K562 (cell line): ENCODE results near the gene EMC8. TPM values are rescaled to one million over a fixed set of nuclear protein-coding genes. Genes with fewer than 3 reads are reported as not detected.
A peak's percentile ranks its signal among the peaks of the same experiment; 100 is the strongest.

Source experiments
- ATAC-seq: fragments of 200-7000 bp; cut with Tn5 transposase; 3 replicates; pipeline ENCODE4 v1.9.1; 2020; ENCODE audit warnings: moderate library complexity
- BruUV-seq: library from RNA; stranded (reverse); fragments of 400-500 nt; replicated peaks from 2 replicates; lab custom pipeline; 2021; lab: Mats Ljungman, UMichigan
- CTCF ChIA-PET: fragments of 300-600 bp; formaldehyde crosslinking; extraction: SDS; loops from one replicate; lab custom pipeline; 2021; ENCODE audit warnings: low intra/inter-chr PET ratio; lab: Yijun Ruan, JAX
- POLR2A ChIA-PET: fragments of 300-600, 350-650 bp; sonication (Branson Sonifier 250); formaldehyde crosslinking; extraction: SDS; loops from one replicate; lab custom pipeline; 2021; ENCODE audit warnings: antibody characterized with exemption, inconsistent platforms; lab: Yijun Ruan, JAX
- DNase-seq, 4 experiments: peaks; one replicate each; pipeline versions ENCODE4 v3.0.0 to v3.0.0-alpha.2; 2011 to 2018; ENCODE audit warnings: low spot score in 3 of 4, mixed read lengths in 3 of 4; ENCODE audit errors: extremely low read depth in 1 of 4
- FAIRE-seq: peaks from 2 replicates; lab custom pipeline; 2011; peaks lifted over from hg19 to GRCh38; lab: Jason Lieb, UNC
- H2AFZ ChIP-seq: 2 replicates; pipeline ENCODE4 v1.6.0; 2011; ENCODE audit warnings: low read depth, low read length, control low read depth, inconsistent platforms
- H3K27ac ChIP-seq: fragments of 200-600 bp; 3 replicates; pipeline ENCODE4 v1.8.0; 2011; ENCODE audit warnings: low read depth, mild to moderate bottlenecking, control low read depth, inconsistent platforms, low read length, moderate library complexity, mixed read lengths; ENCODE audit errors: extremely low read depth
- H3K27me3 ChIP-seq, 2 experiments: fragments of 300-600 bp in 1 of 2; 2 replicates in 1 of 2; 3 replicates in 1 of 2; pipeline versions ENCODE4 v1.6.0 to v1.8.0; 2011; ENCODE audit warnings: inconsistent platforms in 2 of 2, low read length in 2 of 2, mild to moderate bottlenecking in 1 of 2, mixed read lengths in 1 of 2, moderate library complexity in 1 of 2; ENCODE audit not compliant: control insufficient read depth in 2 of 2, insufficient read depth in 2 of 2
- H3K36me3 ChIP-seq: fragments of 300-600 bp; 3 replicates; pipeline ENCODE4 v1.8.0; 2011; ENCODE audit warnings: mild to moderate bottlenecking, low read length, inconsistent platforms; ENCODE audit not compliant: control insufficient read depth, insufficient read depth
- H3K4me1 ChIP-seq, 2 experiments: fragments of 200-600 bp in 1 of 2; replicated peaks in 1 of 2; 2 replicates in 1 of 2; 3 replicates in 1 of 2; pipeline versions ENCODE4 v1.5.1 to v1.8.0; 2011; ENCODE audit warnings: inconsistent platforms in 2 of 2, low read length in 2 of 2, mild to moderate bottlenecking in 1 of 2, mixed read lengths in 1 of 2, moderate library complexity in 1 of 2; ENCODE audit not compliant: control insufficient read depth in 2 of 2, insufficient read depth in 2 of 2
- H3K4me2 ChIP-seq: 2 replicates; pipeline ENCODE4 v1.6.1; 2011; ENCODE audit warnings: low read length, control low read depth, inconsistent platforms, mixed read lengths; ENCODE audit not compliant: insufficient read depth
- H3K4me3 ChIP-seq: fragments of 200-600 bp; sonication (generic), shearing (Covaris generic); 2 replicates; pipeline ENCODE4 v1.5.1; 2016; ENCODE audit warnings: control low read depth, inconsistent platforms
- H3K79me2 ChIP-seq: fragments of 200-600 bp; 3 replicates; pipeline ENCODE4 v1.8.0; 2011; ENCODE audit warnings: low read length, inconsistent platforms; ENCODE audit not compliant: control insufficient read depth, insufficient read depth
- H3K9ac ChIP-seq, 2 experiments: 2 replicates each; pipeline versions ENCODE4 v1.6.0 to v1.6.1; 2011; ENCODE audit warnings: low read depth in 2 of 2, low read length in 2 of 2, control low read depth in 1 of 2, inconsistent platforms in 1 of 2, mild to moderate bottlenecking in 1 of 2, mixed read lengths in 1 of 2; ENCODE audit not compliant: insufficient read depth in 1 of 2
- H3K9me1 ChIP-seq: one replicate; pipeline ENCODE4 v1.6.0; 2011; ENCODE audit warnings: inconsistent platforms, mild to moderate bottlenecking, low read length, moderate library complexity; ENCODE audit not compliant: control insufficient read depth, insufficient read depth
- H3K9me3 ChIP-seq: replicated peaks from 2 replicates; pipeline ENCODE4 v1.5.1; 2011; ENCODE audit warnings: low read depth, low read length, inconsistent platforms; ENCODE audit not compliant: control insufficient read depth, insufficient read depth
- H4K20me1 ChIP-seq: replicated peaks from 2 replicates; pipeline ENCODE4 v1.6.1; 2011; ENCODE audit warnings: low read length, inconsistent platforms, mixed read lengths; ENCODE audit not compliant: control insufficient read depth, insufficient read depth
- ASH1L ChIP-seq: fragments of 450-650 bp; IDR thresholded peaks from 2 replicates; pipeline ENCODE4 v1.6.1; 2018; ENCODE audit warnings: borderline replicate concordance, mild to moderate bottlenecking, low read depth; ENCODE audit not compliant: partially characterized antibody
- BRD4 ChIP-seq: fragments of 200-600 bp; sonication (generic); IDR thresholded peaks from 2 replicates; pipeline ENCODE4 v1.6.1; 2017; ENCODE audit warnings: inconsistent platforms
- CAMTA2 ChIP-seq: fragments of 250-450 bp; sonication (Bioruptor Pico); conservative IDR thresholded peaks from 2 replicates; pipeline ENCODE4 v1.5.1; 2022
- CBX8 ChIP-seq: fragments of 200-600 bp; sonication (generic); IDR thresholded peaks from 2 replicates; pipeline ENCODE4 v1.6.1; 2012; ENCODE audit warnings: borderline replicate concordance, mixed run types, low read depth, mild to moderate bottlenecking, moderate library complexity, mixed read lengths, low read length, control low read depth, inconsistent platforms; ENCODE audit not compliant: poor library complexity, severe bottlenecking; ENCODE audit errors: extremely low read depth
- GABPA ChIP-seq: fragments of 200-800 bp; sonication (Bioruptor generic); conservative IDR thresholded peaks from 2 replicates; pipeline ENCODE4 v1.6.1; 2016; ENCODE audit warnings: low read depth, missing genetic modification characterization, missing compliant biosample characterization
- JUN ChIP-seq, 2 experiments: sonication (generic) in 1 of 2; formaldehyde crosslinking in 1 of 2; IDR thresholded peaks; 2 replicates each; pipeline versions ENCODE4 v1.6.1 to v1.8.0; 2012 to 2022; ENCODE audit warnings: borderline replicate concordance in 2 of 2, mild to moderate bottlenecking in 2 of 2, improper control_type of control experiment in 1 of 2, low read depth in 1 of 2, low read length in 1 of 2, missing genetic modification reagents in 1 of 2
- NFIC ChIP-seq: fragments of 450-650 bp; IDR thresholded peaks from 2 replicates; pipeline ENCODE4 v1.6.1; 2017; ENCODE audit warnings: mild to moderate bottlenecking, inconsistent platforms
- NR2C2 ChIP-seq, 2 experiments: fragments of 200-800 bp in 1 of 2; sonication (Bioruptor generic) in 1 of 2; sonication (generic) in 1 of 2; formaldehyde crosslinking in 1 of 2; IDR thresholded peaks; 2 replicates each; pipeline versions ENCODE4 v1.6.1 to v1.8.0; 2016 to 2022; ENCODE audit warnings: mild to moderate bottlenecking in 1 of 2, missing compliant biosample characterization in 1 of 2, missing genetic modification characterization in 1 of 2, missing genetic modification reagents in 1 of 2
- SMARCA5 ChIP-seq: fragments of 450-650 bp; IDR thresholded peaks from 2 replicates; pipeline ENCODE4 v1.6.1; 2016
- ZNF589 ChIP-seq: fragments of 200-800 bp; sonication (Bioruptor generic); IDR thresholded peaks from 2 replicates; pipeline ENCODE4 v1.6.1; 2016; ENCODE audit warnings: low read depth, missing genetic modification characterization, missing compliant biosample characterization
- WGBS: fragments of 100-300 bp; shearing (Covaris generic); methylation state at CpG from one replicate; pipeline ENCODE4 v1.1.6; 2016; ENCODE audit warnings: low coverage, mixed read lengths; ENCODE audit not compliant: insufficient coverage; ENCODE audit errors: missing lambda C conversion rate; 5-methylcytosine and 5-hydroxymethylcytosine counted together
- in situ Hi-C: fragments of 300-500 bp; cut with MboI; formaldehyde crosslinking; loops from 4 replicates; pipeline ENCODE4 v1.15.0; 2018; ENCODE audit warnings: inconsistent platforms, mixed read lengths
- intact Hi-C: fragments of 100-400 bp; cut with micrococcal nuclease; formaldehyde crosslinking; loops from 2 replicates; pipeline ENCODE4 v1.14.2; 2022
- polyA plus RNA-seq, 8 experiments: library from polyadenylated mRNA; depleted of rRNA in 4 of 8; stranded (reverse) in 5 of 8; unstranded in 3 of 8; fragments of >200 nt; fragmentation: Nextera tagmentation in 2 of 8; fragmentation: Illumina TruSeq in 1 of 8; extraction: Ambion mirVana in 2 of 8; extraction: Trizol in 1 of 8; gene quantifications; 2 replicates each; pipeline versions ENCODE4 v1.2.1 to v1.2.3, GENCODE V29; 2011 to 2014; ENCODE audit warnings: inconsistent platforms in 1 of 8, missing spikeins in 1 of 8
- total RNA-seq, 7 experiments: library from RNA; depleted of rRNA in 6 of 7; stranded (reverse); fragments of >200 nt in 6 of 7; fragmentation: Illumina TruSeq in 2 of 7; extraction: Trizol in 2 of 7; gene quantifications; 2 replicates each; pipeline versions ENCODE4 v1.2.1 to v1.2.3, GENCODE V29; 2011 to 2021; ENCODE audit warnings: low replicate concordance in 1 of 7
- TF ChIP-seq, protein P1 (sequence below): fragments of 450-650 bp; IDR thresholded peaks from 2 replicates; pipeline ENCODE4 v1.6.1; 2016; ENCODE audit warnings: low read depth, mild to moderate bottlenecking, moderate library complexity

Gene EMC8
- total and polyA plus RNA-seq, 9 of the 15 experiments (the other 6 are each of a cell fraction or from before 2014, with no cell fraction given), result 11.4 to 81.8 (median 48.6) TPM

DNA sequence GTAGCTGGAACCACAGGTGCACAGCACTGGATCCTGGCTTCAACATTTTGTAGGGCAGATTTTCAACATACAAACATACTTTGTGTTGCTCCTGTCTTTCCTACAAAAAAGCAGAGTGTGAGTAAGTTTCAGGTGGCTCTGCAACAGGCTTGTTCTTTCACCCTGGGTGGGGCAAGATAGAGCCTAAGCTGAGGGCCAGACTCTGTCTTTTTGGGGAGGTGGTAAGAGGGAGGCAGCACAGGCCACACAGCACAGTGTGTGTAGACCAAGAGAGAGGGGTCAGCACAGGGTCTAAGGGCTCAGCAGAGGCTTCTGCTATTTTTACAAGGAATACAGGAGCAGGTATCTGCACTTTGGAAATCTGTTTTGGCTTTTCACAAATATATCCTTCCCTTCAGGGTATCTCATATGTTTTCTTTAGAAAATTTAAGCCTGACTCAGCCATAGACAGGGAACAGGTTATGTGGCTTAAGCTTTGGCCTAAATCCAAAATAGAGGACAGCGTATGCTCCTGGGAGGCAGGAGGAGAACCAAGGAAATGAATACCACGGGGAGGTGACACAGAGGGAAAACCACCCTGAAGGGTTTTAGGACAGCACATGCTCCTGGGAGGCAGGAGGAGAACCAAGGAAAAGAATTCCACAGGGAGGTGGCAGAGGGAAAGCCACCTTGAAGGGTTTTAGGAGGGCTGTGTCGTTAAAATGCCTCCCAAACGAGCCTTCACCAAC is 21.6 kb downstream of the EMC8 start:
- H3K9ac ChIP-seq, result no peak overlapping the region
- no peak for FAIRE-seq
- H3K4me2 ChIP-seq, result no peak overlapping the region
- H3K27me3 ChIP-seq, result no peaks in the 10 kb centered on the region
- TF ChIP-seq CAMTA2 (CRISPR knock-in tag) (no peak), NFIC (0 out of 2 replicates have a peak, but pooled peaks have one; percentile 13)
- no peak overlapping the region for H3K27ac ChIP-seq
- ChIA-PET CTCF (no interaction called here), POLR2A (interaction anchor here (0.9 to 1.5 kb wide), 3 partner anchors 10 to 44 kb away, joined by 4 read pairs; no protein-coding TSS in a partner anchor)
- no peak overlapping the region for H2AFZ ChIP-seq
- no peaks in the 10 kb centered on the region for H3K4me1 ChIP-seq
- H3K9me1 ChIP-seq, result no peaks in the 10 kb centered on the region
- ATAC-seq, result no peak
- H3K9me3 ChIP-seq, result no peaks in the 10 kb centered on the region
- H3K4me3 ChIP-seq, result no peak overlapping the region
- BruUV-seq, result no TSS peak
- no peaks in the 10 kb centered on the region; the same call in 1 of the 2 replicates for H4K20me1 ChIP-seq
- intact Hi-C loops, result no loop called here
- peaks cover 59% of the 10 kb centered on the region; the same call in 2 of the 3 replicates for H3K36me3 ChIP-seq
- WGBS, result 71% methylated on average over 4 of the region's 4 CpGs
- no peaks in the 10 kb centered on the region for H3K79me2 ChIP-seq
- no peak for DNase-seq
- in situ Hi-C loops, result no loop called here

DNA sequence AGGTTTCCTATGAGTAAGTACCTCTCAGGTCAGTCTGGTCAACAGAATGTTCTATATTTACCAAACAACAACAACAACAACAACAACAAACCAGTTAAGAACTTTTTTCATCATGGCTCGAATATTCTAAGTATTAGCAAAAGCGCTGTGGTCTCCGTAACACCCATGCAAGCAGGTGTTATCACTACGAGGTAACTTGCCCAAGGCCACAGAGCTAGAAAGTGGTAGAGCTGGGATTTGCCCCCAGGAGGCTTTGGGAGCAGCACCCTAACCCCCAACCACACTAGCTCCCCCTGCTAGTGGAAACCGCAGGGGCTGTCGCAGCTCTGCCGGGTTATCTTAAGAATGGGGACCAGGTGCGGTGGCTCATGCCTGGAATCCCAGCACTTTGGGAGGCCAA is 24.5 kb downstream of the EMC8 start:
- WGBS, result 75% methylated on average over 8 of the region's 8 CpGs
- ATAC-seq, result no peak
- no TSS peak for BruUV-seq
- in situ Hi-C loops, result no loop called here
- intact Hi-C loops, result no loop called here
- Histone ChIP-seq H3K4me1 (no peaks in the 10 kb centered on the region), H3K36me3 (peaks cover 30% of the 10 kb centered on the region; the same call in 2 of the 3 replicates), H4K20me1 (no peaks in the 10 kb centered on the region; the same call in 1 of the 2 replicates), H3K9me1 (no peaks in the 10 kb centered on the region), H3K4me3 (no peak overlapping the region), H3K79me2 (no peaks in the 10 kb centered on the region), H3K9me3 (no peaks in the 10 kb centered on the region), H3K27ac (no peak overlapping the region), H3K27me3 (no peaks in the 10 kb centered on the region), H3K9ac (no peak overlapping the region), H3K4me2 (no peak overlapping the region), H2AFZ (no peak overlapping the region)
- no peak for FAIRE-seq
- ChIA-PET CTCF (no interaction called here), POLR2A (interaction anchor here (0.9 kb wide), 1 partner anchor 22 kb away, joined by 3 read pairs; no protein-coding TSS in a partner anchor)
- no peak for DNase-seq
- TF ChIP-seq BRD4 (no peak), GABPA (tag) (no peak), ASH1L (no peak), CBX8 (no peak), JUN (IDR thresholded peaks at IDR 0.05; ENCODE audit: borderline replicate concordance, low read depth, low read length) (no peak), JUN (CRISPR knock-in tag; IDR thresholded peaks at IDR 0.05; ENCODE audit: borderline replicate concordance) (no peak), NR2C2 (CRISPR knock-in tag; IDR thresholded peaks at IDR 0.05) (no peak), NR2C2 (tag; IDR thresholded peaks at IDR 0.05) (no peak), ZNF589 (CRISPR knock-in tag) (no peak), SMARCA5 (no peak)
- TF ChIP-seq, protein P1, sequence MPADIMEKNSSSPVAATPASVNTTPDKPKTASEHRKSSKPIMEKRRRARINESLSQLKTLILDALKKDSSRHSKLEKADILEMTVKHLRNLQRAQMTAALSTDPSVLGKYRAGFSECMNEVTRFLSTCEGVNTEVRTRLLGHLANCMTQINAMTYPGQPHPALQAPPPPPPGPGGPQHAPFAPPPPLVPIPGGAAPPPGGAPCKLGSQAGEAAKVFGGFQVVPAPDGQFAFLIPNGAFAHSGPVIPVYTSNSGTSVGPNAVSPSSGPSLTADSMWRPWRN, result no peak
